ENCODE measurements around the gene ANKDD1B. TPM values are rescaled to one million over a fixed set of nuclear protein-coding genes. Genes with fewer than 3 reads are reported as not detected.
"Not testable (repeated sequence)": the region's sequence is repeated elsewhere in the genome, so short reads cannot be mapped to it uniquely, and the experiment has no call there.

ANKDD1B gene
- total RNA-seq, 2 donors from 2014 or later = 1.6 TPM; not detected in 1

- Histone ChIP-seq H3K36me3 (no peaks in the 10 kb centered on the region), H3K4me3 (no peak overlapping the region), H3K27ac (no peak overlapping the region), H3K9me3 (no peaks in the 10 kb centered on the region), H3K27me3 (replicated peaks; ENCODE audit: insufficient read depth) (no peaks in the 10 kb centered on the region), H3K4me1 (ENCODE audit: control insufficient read depth in 1 of 2, low read depth in 2 of 2) (peaks cover 0 to 10% of the 10 kb centered on the region in 2 donors)
- no peak for DNase-seq (ENCODE audit: low spot score)
- no peak for ATAC-seq (ENCODE audit: insufficient number of reproducible peaks, low FRiP score, low read depth)
- TF ChIP-seq, protein P1, sequence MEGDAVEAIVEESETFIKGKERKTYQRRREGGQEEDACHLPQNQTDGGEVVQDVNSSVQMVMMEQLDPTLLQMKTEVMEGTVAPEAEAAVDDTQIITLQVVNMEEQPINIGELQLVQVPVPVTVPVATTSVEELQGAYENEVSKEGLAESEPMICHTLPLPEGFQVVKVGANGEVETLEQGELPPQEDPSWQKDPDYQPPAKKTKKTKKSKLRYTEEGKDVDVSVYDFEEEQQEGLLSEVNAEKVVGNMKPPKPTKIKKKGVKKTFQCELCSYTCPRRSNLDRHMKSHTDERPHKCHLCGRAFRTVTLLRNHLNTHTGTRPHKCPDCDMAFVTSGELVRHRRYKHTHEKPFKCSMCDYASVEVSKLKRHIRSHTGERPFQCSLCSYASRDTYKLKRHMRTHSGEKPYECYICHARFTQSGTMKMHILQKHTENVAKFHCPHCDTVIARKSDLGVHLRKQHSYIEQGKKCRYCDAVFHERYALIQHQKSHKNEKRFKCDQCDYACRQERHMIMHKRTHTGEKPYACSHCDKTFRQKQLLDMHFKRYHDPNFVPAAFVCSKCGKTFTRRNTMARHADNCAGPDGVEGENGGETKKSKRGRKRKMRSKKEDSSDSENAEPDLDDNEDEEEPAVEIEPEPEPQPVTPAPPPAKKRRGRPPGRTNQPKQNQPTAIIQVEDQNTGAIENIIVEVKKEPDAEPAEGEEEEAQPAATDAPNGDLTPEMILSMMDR (IDR thresholded peaks at IDR 0.05) = no peak
Observed at GRCh38 chr5:75610201-75610600, 1.1 kb upstream of the ANKDD1B start.

DNA sequence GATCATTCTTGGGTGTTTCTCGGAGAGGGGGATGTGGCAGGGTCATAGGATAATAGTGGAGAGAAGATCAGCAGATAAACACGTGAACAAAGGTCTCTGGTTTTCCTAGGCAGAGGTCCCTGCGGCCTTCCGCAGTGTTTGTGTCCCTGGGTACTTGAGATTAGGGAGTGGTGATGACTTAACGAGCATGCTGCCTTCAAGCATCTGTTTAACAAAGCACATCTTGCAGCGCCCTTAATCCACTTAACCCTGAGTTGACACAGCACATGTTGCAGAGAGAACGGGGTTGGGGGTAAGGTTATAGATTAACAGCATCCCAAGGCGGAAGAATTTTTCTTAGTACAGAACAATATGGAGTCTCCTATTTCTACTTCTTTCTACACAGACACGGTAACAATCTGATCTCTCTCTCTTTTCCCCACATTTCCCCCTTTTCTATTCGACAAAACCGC is 368 bp upstream of the ANKDD1B start:
- not testable (repeated sequence) for H3K27ac ChIP-seq; H3K27me3 ChIP-seq (replicated peaks; ENCODE audit: insufficient read depth); H3K36me3 ChIP-seq; DNase-seq (ENCODE audit: low spot score); ATAC-seq (ENCODE audit: insufficient number of reproducible peaks, low FRiP score, low read depth); H3K9me3 ChIP-seq
- Histone ChIP-seq H3K4me1 (ENCODE audit: control insufficient read depth in 1 of 2, low read depth in 2 of 2) (peaks cover 0 to 10% of the 10 kb centered on the region in 2 donors), H3K4me3 (peak overlapping the region; percentile 75)

- DNase-seq (ENCODE audit: low spot score) = no peak
- TF ChIP-seq, protein P1 (IDR thresholded peaks at IDR 0.05) = no peak
- ATAC-seq (ENCODE audit: insufficient number of reproducible peaks, low FRiP score, low read depth) = no peak
- Histone ChIP-seq H3K4me3 (peak overlapping the region; percentile 75), H3K4me1 (ENCODE audit: control insufficient read depth in 1 of 2, low read depth in 2 of 2) (peaks cover 0 to 10% of the 10 kb centered on the region in 2 donors), H3K36me3 (no peaks in the 10 kb centered on the region), H3K27ac (no peak overlapping the region), H3K27me3 (replicated peaks; ENCODE audit: insufficient read depth) (no peaks in the 10 kb centered on the region), H3K9me3 (no peaks in the 10 kb centered on the region)
Observed at GRCh38 chr5:75612226-75612569, 945 bp downstream of the ANKDD1B start.

- TF ChIP-seq, protein P1 (IDR thresholded peaks at IDR 0.05) = no peak
- DNase-seq (ENCODE audit: low spot score) (no peak), ATAC-seq (ENCODE audit: insufficient number of reproducible peaks, low FRiP score, low read depth) (no peak)
- Histone ChIP-seq H3K27me3 (replicated peaks; ENCODE audit: insufficient read depth) (no peaks in the 10 kb centered on the region), H3K36me3 (no peaks in the 10 kb centered on the region), H3K4me3 (no peak overlapping the region), H3K4me1 (ENCODE audit: control insufficient read depth in 1 of 2, low read depth in 2 of 2) (peaks cover 0 to 10% of the 10 kb centered on the region in 2 donors), H3K9me3 (no peaks in the 10 kb centered on the region), H3K27ac (no peak overlapping the region)
Observed at GRCh38 chr5:75612901-75613300, 1.6 kb downstream of the ANKDD1B start.

GRCh38 chr5:75614176-75614575 is 2.9 kb downstream of the ANKDD1B start:
- no peak overlapping the region for H3K4me3 ChIP-seq
- peaks cover 0 to 10% of the 10 kb centered on the region in 2 donors for H3K4me1 ChIP-seq (ENCODE audit: control insufficient read depth in 1 of 2, low read depth in 2 of 2)
- no peak overlapping the region for H3K27ac ChIP-seq
- DNase-seq (ENCODE audit: low spot score) = no peak
- H3K27me3 ChIP-seq (replicated peaks; ENCODE audit: insufficient read depth) = no peaks in the 10 kb centered on the region
- no peaks in the 10 kb centered on the region for H3K36me3 ChIP-seq
- H3K9me3 ChIP-seq = no peaks in the 10 kb centered on the region
- TF ChIP-seq, protein P1 (IDR thresholded peaks at IDR 0.05) = no peak
- ATAC-seq (ENCODE audit: insufficient number of reproducible peaks, low FRiP score, low read depth) = no peak

- Histone ChIP-seq H3K36me3 (no peaks in the 10 kb centered on the region), H3K27me3 (replicated peaks; ENCODE audit: insufficient read depth) (no peaks in the 10 kb centered on the region), H3K4me1 (ENCODE audit: control insufficient read depth in 1 of 2, low read depth in 2 of 2) (peaks cover 0 to 5% of the 10 kb centered on the region in 2 donors), H3K27ac (no peak overlapping the region), H3K4me3 (no peak overlapping the region), H3K9me3 (no peaks in the 10 kb centered on the region)
- TF ChIP-seq, protein P1 (IDR thresholded peaks at IDR 0.05) = no peak
- DNase-seq (ENCODE audit: low spot score) (no peak), ATAC-seq (ENCODE audit: insufficient number of reproducible peaks, low FRiP score, low read depth) (no peak)
Observed at GRCh38 chr5:75616371-75616881, 5.2 kb downstream of the ANKDD1B start.
